GM21619 (cell line): ENCODE data around the gene FBN1.

ENCODE experiments used
- ATAC-seq: cut with Tn5 transposase; IDR thresholded peaks from one replicate; pipeline ENCODE4 v1.9.1; 2021; ENCODE audit not compliant: unreplicated experiment

FBN1 gene

DNA sequence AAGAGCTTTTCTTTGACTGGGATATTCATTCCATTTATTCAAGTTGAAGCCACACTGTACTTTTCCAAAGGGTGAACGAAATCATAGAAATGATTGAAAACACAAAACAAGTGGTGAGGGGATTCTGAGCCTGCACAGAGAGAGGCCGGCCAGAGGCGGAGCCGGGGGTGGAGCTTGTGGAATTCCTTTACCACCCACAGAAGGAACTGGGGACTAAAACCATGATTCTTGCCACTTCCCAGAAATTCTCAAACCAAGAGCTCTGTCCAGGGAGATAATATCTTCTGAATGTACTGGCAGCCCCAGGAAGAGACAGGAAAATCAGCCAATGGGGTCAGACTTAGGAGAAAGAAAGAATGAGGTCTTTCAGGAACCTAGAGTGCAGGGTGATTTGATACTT is 20.8 kb downstream of the FBN1 start:
- ATAC-seq, result no peak

DNA sequence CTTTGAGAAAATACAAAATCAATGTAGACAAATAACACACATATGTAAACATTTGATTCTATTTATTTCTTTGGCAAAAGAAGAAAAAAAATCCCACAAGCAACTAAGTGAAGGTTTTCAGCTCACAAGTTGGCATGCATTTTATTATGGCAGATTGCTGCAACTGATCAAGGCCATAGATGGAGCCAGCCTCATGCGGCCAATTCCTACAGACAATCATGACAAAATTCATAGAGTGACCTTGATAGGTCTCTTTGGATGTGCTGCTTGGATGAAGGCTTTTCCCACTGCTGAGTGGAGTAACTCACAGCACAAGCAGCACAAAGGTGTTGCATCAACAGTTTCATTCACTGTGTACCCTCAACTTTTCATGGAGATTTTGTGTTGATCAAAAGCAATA is 22.1 kb downstream of the FBN1 start:
- no peak for ATAC-seq

DNA sequence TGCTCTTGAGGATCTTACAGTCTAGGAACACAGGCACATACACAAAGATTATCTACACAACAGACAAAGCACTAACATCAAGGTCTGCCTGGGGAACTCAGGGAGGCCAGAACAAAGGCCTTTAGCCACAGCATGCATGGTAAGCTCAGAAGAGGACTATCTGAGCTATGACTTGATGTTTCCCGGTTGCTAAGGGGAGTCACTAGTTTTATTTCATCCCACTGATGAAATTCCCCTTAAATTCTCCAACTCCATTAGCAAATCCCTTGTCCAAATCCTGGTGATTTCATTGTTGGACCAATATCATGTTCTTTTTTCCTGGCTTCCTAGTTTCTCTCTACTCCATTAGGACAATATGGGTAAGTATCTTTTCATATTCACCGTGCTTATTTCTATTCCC is 23.3 kb downstream of the FBN1 start:
- ATAC-seq, result no peak

DNA sequence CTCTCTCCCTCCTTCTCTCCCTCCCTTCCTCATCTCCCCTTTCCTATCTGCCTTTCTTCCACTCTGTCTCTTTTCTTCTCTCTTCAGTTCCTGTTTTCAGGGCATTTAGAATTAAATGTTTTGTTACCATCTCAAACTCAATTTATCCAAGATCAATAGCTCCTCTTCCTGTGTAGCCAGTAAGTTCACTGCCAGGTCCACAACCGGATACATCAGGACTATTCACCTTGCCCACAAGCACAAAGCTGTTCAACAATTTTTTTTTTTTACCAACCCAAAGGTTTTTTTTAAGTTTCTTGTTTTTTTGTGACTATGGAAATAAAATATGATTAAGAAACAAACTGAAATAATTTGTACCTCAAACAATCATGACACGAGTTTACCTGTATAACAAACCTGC is 26.1 kb downstream of the FBN1 start:
- no peak for ATAC-seq

DNA sequence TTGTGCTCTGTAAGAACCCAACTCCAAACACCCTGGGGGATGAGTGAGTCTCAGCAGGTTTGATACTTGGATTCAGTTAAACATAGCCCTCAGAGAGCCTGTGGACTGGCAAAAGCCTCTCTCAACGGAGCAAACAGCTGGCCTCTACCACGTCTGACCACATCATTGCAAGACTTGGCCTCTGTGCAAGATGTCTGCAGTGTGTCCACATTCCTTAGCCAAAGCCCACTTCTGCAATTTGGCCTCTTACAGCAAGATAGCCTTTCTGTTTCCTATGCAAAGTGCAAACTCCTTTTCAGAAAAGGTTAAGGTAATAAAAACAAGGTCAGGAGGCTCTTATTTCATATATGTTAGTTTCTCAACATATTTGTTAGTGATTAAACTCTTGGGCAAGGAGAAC is 27.9 kb downstream of the FBN1 start:
- ATAC-seq, result no peak

DNA sequence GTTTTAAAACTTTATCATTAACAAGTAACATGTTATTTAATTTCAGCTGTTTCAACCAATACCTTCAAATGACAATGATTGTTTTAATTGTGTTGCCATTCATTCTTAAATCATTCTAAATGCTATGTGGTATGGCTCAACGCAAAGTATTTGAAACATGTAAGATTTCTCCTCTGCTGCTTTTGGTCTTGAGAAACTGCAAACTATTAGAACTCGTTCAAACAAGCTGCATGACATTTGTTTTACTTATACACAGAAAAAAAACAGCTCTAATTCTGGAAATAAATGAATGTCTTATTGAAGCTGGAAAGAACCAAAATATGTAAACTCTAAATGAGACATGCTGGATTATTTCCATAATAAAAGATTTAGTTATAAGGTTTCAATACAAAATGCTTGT is 29.3 kb downstream of the FBN1 start:
- no peak for ATAC-seq

DNA sequence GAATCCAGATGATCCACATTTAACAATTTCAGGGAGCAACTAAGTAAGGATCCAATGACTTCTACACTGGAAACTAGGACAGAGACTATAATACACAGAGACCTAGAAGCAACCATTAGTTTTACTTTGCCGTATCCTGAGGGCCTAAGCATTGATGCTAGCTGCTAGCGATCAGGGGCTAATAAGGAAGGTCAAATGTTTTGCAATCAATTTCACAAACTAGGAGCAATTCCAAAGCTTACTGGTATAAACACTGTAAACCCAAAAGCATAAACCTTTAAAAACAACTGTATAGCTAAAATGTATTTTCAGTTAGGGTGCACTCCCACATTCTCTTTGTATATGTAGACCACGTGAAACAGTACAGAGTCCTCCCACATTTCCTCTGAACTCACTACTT is 31.5 kb downstream of the FBN1 start:
- no peak for ATAC-seq

DNA sequence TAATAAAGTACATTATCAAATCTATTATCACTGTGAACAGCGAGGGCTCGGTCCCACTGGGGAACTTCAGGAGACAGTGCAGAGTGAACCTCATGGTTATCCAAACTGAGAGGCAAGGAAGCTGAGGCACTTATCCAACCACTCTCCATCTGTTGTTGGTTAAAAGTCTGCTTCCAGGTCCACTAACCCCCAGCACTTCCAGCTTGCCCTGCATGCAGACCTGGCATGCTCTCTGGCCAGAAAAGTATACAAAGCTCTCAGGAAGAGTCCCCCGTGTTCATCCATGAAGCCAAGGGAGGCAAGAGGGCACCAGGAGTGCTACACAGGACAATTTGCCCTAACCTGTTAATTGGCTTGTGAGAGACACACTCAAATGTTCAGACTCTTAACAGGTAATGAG is 36.0 kb downstream of the FBN1 start:
- ATAC-seq, result no peak

DNA sequence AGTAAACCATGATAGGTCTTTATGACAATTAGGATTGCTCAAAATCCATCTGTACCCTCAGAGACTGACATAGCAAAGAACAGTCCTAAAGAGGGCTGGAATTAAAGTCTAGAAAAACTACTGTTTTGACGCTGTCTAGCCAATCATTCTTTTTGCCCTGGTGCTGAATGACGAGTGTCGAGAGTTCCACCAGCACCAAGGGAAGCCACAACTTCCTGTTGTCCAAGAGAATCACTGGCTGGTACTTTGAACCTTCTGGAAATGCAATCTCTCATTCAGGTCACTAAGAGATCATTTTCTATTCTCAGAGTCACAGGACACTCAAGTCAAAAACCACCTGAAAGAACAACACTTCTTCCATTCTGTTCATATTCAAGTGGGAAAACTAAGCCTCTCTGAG is 37.7 kb downstream of the FBN1 start:
- ATAC-seq, result no peak

DNA sequence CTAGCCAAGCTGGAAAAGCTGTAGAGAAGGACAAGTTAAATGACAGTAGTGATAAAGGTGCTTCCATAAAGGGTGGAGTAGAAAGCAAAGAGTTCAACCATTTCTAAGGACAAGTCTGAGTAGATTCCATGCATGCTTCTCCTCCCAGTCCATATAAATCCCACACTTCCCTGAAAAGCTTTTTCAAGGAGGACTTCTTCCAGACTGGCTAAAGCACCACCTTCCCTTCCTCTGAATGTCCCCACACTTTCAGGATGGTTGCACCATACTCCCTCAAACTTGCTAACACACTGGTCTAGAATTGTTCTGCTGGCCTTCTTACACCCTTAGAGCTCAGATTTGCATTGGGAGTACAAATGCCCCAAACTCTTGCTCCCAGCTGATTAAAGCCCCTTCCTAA is 40.9 kb downstream of the FBN1 start:
- ATAC-seq, result no peak

DNA sequence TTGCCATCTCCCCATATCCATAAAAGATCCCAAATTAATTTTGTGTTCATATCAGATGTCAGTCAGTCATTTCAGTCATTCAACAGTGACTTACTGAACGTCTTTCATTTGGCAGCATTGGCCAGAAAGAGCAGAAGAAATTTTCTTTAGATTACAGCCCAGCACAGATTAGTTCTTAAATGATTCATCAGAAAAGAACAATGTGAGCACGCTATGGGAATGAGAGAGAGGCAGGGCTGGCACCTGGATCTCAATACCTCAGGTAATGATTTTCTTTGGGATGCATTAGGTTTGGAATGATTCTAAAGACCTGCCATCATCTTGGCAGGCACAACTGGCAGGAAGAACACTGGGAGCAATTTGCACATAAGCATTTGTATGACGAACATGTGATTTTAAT is 41.6 kb downstream of the FBN1 start:
- ATAC-seq, result no peak

DNA sequence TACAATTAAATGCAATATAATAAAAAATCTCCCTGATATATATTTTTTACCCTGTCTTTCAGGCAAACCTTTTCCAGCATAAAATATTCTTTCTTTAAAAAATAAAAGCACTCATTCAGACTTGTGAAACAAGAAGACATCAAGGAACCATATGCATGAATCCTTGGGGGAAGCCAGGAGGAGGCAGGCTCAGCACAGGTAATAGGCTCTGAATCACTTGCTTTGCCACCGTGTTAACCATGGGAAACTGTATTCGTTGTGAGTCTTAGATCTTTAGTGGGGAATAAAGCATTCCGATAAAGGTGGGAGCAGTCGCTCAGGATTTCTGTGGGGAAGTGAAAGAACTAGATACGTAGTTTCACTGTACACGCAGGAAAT is 42.4 kb downstream of the FBN1 start:
- no peak for ATAC-seq

DNA sequence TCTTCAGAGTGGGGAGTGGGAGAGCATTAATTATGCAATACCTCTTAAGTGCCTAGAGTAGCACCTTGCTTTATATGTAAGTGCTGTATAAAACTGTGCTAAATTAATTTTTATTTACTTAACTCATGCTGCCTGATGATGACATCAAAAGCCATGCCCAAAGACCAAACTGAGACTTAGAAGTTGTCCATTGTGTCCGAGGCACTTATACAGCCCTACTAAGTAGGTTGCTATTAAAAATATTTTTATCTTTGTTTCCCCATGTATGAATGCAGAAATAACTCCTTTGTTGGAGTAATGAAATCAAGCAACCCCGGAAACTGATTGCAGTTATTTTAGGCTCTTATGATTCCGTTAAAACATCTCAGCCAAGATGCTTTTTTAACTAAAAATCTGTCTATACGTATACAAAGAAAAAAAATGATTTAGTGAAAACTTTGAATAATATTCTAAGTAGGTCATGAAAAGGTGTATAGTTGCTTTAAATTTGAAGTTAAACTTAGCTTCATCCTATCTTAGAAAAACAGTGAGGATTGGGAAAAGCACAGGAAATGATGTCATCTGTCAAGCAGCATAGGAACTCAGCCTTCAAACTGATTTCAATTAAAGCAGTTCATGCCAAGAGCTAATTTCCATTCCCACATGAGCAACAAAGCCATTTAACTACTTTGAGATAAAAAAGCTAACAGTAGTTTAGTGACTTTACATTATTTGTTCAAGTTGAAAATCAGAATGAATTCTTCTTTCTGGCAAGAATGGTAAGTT is 43.0 kb downstream of the FBN1 start:
- no peak for ATAC-seq

DNA sequence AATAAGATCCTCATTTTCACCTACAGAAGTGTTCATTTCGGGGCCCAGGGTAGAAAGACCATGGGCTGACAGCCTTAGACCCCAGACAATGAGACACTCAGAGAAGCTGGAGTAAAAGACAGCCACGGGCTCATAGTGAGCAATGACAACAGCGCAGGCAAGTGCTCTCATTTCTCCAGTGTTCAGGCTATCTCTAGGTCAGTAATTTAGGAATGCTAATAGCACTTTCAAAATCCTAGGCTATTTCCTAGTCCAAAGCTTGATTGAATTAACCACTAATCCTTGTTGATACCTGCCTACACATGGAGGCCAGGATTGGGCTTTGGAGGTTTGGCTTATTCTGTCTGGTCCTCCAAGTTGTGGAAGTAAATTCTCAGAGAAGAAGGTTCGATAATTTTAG is 44.4 kb downstream of the FBN1 start:
- ATAC-seq, result no peak

DNA sequence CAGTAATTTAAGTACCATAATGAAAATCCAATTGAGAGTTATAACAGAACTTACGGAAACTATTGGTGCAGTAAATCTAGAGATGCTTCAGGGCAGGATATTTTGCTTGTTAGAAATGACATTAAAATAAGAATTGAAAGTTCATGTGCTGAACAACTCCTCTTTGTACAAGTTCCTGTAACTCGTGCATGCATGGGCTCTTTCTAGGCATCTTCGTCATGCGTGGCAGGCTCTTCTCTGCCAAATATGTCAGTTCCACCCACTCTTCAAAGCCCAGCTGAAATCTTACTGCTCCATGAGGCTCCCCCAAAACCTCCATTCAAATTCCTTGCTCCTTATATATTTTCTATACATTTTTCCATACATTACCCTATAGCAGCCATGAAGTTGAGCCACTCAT is 48.7 kb downstream of the FBN1 start:
- no peak for ATAC-seq

DNA sequence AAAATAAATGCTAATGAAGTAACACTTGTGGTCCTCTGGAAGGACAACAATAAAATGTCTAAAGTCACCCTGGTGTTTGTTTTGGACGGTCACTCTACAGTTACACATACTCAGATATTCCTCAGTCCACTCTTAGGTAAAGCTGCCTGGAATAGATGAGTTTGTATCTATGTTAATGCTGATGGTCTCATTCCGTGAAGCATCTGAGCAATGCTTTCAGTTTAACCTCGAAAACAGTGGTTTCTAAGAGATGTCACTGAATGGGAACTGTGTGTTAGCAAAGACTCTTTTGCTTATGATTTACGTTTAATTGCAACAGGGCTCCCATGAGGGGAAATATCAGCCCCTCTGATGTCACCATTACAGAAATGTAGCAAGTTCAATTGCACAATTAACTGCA is 49.1 kb downstream of the FBN1 start:
- peak; percentile 51 for ATAC-seq

DNA sequence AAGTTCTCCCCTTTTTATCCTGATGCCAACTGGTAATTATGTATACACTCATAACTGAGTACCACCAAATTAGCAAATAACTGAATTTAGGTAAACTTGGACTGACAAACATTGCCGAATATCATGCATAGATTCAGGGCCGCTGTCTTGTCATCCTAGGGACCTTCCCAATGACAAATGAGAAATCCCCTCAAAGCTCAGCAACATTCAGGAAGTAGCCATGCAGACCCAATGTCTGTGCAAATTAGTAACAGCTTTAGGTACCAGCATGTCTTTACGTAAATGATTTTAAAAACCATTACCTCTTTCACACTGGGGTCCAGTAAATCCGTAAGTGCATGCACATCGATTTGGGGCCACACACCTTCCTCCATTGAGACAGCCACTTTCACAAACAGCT is 49.5 kb downstream of the FBN1 start:
- peak; percentile 80 for ATAC-seq

DNA sequence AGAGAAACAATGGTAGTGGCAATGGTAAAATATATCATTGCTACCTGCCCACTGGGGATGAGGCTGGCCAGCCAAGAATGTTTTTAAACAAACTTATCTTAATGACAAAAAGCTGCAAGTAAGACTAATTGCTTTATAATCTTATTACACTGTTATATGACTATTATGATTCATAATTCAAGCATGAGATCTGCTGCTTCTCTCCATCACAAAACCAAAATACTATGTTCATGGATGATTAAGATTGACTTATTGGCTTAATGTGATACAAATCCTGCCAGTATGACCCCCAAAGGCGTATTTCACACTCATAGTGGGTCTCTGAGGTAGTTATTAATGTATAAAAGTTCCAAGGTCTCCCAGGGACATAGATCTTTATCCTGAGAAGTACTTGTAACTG is 52.6 kb downstream of the FBN1 start:
- ATAC-seq, result no peak

DNA sequence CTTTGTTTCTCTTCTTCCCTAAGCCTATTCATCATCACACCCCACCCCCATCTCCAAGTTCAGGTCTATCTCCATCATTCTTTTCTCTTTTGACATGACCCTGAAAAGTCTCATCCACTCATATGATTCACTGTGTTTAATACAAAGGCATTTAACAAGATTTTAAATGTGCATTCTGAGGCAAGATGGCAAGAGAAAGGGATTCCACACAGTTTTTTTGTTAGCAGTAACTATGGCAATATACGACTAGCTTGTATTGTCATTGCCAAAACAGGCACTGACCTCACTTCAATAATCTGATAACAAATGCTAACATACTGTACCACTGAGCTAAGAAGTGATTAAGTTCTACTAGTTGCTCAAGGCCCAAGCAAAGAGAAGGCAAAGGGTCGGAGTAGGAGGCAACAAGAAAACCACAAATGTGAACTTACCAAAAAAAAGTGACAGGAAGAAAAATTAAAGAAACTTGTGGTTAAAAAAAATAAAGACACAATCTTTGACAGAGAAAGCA is 53.2 kb downstream of the FBN1 start:
- no peak for ATAC-seq

DNA sequence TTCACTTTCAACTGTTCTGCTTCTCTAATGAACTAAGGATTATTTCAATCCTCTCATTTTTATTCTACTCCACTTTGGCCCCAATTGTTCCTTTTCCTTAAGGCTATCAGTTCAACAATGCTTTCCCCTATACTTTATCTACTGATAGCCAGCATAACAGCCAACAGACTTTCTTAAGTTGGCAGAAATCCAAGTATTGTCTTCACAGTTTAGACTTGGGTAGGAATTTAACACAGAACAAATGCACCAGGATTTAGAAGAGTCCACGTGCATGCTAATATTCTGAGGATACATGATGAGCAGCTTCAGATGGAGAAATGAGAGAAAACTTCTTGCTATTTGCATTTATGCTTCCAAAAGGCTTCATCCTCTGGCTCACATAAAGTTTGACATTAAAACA is 54.8 kb downstream of the FBN1 start:
- ATAC-seq, result no peak

DNA sequence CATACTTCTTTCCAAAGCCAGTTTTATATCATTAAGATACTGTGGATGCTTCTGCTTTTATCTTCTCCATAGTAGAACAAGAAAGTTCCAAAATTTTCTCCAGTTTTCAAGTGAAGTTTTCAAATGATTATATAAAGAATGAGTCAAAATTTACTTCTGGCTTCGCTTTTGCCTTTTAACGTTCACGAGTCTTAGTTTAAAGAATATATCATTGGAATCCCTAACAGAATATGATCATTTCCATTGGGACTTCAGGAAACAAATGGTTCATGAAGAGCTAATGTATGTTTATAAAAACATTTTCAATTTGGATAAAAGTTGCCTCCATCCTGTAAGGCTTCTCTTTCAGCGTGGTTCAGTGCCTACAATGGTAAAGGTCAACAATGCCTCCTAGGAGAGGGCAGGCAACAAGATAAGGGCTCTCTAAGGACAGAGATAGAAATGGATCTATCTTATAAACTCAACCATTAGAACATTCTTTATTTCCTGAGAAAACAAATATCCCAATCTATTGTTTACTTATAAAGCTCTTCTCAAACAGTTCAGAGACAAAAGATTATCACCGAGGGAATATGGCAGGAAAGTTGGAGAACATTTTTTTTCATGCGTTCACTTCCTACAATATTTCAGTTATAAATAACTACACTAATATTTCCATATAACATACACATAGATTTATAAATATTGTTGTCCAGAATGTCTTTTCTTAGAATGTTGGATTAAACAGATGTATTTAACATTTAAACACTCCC is 60.5 kb downstream of the FBN1 start:
- no peak for ATAC-seq

DNA sequence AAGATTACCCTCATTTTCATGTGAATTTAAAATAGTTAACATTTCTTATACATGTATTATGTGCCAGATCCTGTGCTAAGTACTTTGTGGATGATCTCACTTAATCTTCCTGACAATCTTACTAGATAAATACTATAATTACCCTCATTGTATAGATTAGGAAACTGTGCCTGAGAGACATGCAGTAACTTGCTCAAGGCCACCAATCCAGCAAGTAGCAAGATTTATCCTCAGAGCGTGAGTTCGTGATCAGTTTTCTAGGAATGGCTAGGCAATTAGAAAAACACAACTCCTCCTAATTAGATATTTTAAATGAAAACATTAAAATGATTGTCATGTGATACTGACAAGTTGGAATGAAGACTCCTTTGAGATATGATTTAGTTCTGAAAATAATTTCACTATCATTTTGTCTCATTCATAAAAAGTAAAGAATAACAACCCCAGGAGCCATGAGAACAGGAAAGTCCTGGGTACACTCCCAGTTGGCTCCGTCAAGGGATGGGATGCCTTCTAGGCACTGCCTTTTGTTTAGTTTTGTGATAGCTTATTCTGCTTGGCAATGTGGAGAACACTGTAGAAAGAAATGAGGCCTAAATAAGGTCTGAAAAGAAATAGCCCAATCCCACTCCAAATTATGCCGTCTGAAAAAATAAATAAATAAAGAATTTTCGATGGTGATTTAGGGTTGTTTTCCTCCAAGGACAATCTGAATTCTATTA is 61.3 kb downstream of the FBN1 start:
- ATAC-seq, result no peak
